GM23338 (cell line): ENCODE data around the gene ABCC5. TPM values are rescaled to one million over a fixed set of nuclear protein-coding genes. Genes with fewer than 3 reads are reported as not detected.

Experiments
- ATAC-seq: fragments of 200-7000 bp; cut with Tn5 transposase; 3 replicates; pipeline ENCODE4 v1.9.1; 2020
- DNase-seq: peaks from one replicate; pipeline ENCODE4 v3.0.0-alpha.2; 2015; ENCODE audit warnings: low spot score
- H2AFZ ChIP-seq: fragments of 200-600 bp; sonication (generic); 2 replicates; pipeline ENCODE4 v1.8.0; 2016; ENCODE audit warnings: antibody characterized with exemption, mild to moderate bottlenecking, moderate library complexity
- H3F3A ChIP-seq: fragments of 200-600 bp; sonication (generic); replicated peaks from 2 replicates; pipeline ENCODE4 v1.8.0; 2017; ENCODE audit warnings: antibody characterized with exemption, mixed run types, low read depth
- H3K27ac ChIP-seq: fragments of 200-600 bp; sonication (generic); 2 replicates; pipeline ENCODE4 v1.6.1; 2016; ENCODE audit warnings: low read depth
- H3K27me3 ChIP-seq: fragments of 200-600 bp; sonication (generic); 2 replicates; pipeline ENCODE4 v1.8.0; 2016; ENCODE audit warnings: mild to moderate bottlenecking, mixed run types, moderate library complexity; ENCODE audit not compliant: insufficient read depth
- H3K36me3 ChIP-seq: fragments of 200-600 bp; sonication (generic); 2 replicates; pipeline ENCODE4 v1.8.0; 2016; ENCODE audit warnings: mild to moderate bottlenecking; ENCODE audit not compliant: insufficient read depth
- H3K4me1 ChIP-seq: fragments of 200-600 bp; sonication (generic); 2 replicates; pipeline ENCODE4 v1.8.0; 2016; ENCODE audit warnings: mild to moderate bottlenecking, moderate library complexity; ENCODE audit not compliant: insufficient read depth
- H3K4me2 ChIP-seq: fragments of 200-600 bp; sonication (generic); 2 replicates; pipeline ENCODE4 v1.7.1; 2017; ENCODE audit warnings: mixed run types
- H3K4me3 ChIP-seq: fragments of 200-600 bp; sonication (generic); 2 replicates; pipeline ENCODE4 v1.6.1; 2016; ENCODE audit warnings: mixed run types
- H3K79me2 ChIP-seq: fragments of 200-600 bp; sonication (generic); replicated peaks from 2 replicates; pipeline ENCODE4 v1.8.0; 2017; ENCODE audit warnings: mild to moderate bottlenecking; ENCODE audit not compliant: insufficient read depth
- H3K9me2 ChIP-seq: fragments of 200-600 bp; sonication (generic); 2 replicates; pipeline ENCODE4 v1.8.0; 2017; ENCODE audit not compliant: insufficient read depth
- H4K20me1 ChIP-seq: fragments of 200-600 bp; sonication (generic); replicated peaks from 2 replicates; pipeline ENCODE4 v1.8.0; 2017; ENCODE audit warnings: mild to moderate bottlenecking; ENCODE audit not compliant: insufficient read depth
- H3K27ac Mint-ChIP-seq: 2 replicates; pipeline ENCODE4 v1.8.0; 2020; ENCODE audit warnings: inconsistent platforms, mild to moderate bottlenecking, moderate library complexity, mixed read lengths
- H3K27me3 Mint-ChIP-seq: 3 replicates; pipeline ENCODE4 v1.8.0; 2022; ENCODE audit warnings: low read depth, mild to moderate bottlenecking, moderate library complexity, mixed read lengths, inconsistent platforms; ENCODE audit not compliant: insufficient read depth, poor library complexity
- H3K36me3 Mint-ChIP-seq: 3 replicates; pipeline ENCODE4 v1.8.0; 2021; ENCODE audit warnings: low read depth, mild to moderate bottlenecking, inconsistent platforms, moderate library complexity, mixed read lengths
- H3K4me1 Mint-ChIP-seq: 3 replicates; pipeline ENCODE4 v1.8.0; 2020; ENCODE audit warnings: mild to moderate bottlenecking, inconsistent platforms, mixed read lengths
- H3K4me3 Mint-ChIP-seq: 3 replicates; pipeline ENCODE4 v1.8.0; 2021; ENCODE audit warnings: moderate library complexity, mild to moderate bottlenecking, inconsistent platforms, mixed read lengths
- H3K9me3 Mint-ChIP-seq: 3 replicates; pipeline ENCODE4 v1.8.0; 2020; ENCODE audit warnings: moderate library complexity, mild to moderate bottlenecking, inconsistent platforms, mixed read lengths
- JUNB ChIP-seq: IDR thresholded peaks from one replicate; pipeline ENCODE4 v1.6.1; 2016; ENCODE audit warnings: antibody characterized with exemption; ENCODE audit not compliant: unreplicated experiment
- STAT1 ChIP-seq: IDR thresholded peaks from one replicate; pipeline ENCODE4 v1.6.1; 2016; ENCODE audit warnings: antibody characterized with exemption; ENCODE audit not compliant: unreplicated experiment
- ZNF331 ChIP-seq: fragments of 250-450 bp; sonication (Bioruptor Pico); IDR thresholded peaks from 2 replicates; pipeline ENCODE4 v1.5.0; 2020; ENCODE audit warnings: low read depth, mild to moderate bottlenecking, moderate library complexity
- polyA plus RNA-seq: library from polyadenylated mRNA; unstranded; fragments of >200 nt; fragmentation: Nextera tagmentation; extraction: Ambion mirVana; gene quantifications from 2 replicates; pipeline ENCODE4 v1.2.1, GENCODE V29; 2016
- total RNA-seq: library from RNA; depleted of rRNA; stranded (reverse); fragments of >200 nt; shearing (Covaris generic); gene quantifications from 2 replicates; pipeline ENCODE4 v1.2.3, GENCODE V29; 2014
- TF ChIP-seq, protein P1 (sequence below): fragments of 250-450 bp; sonication (Bioruptor Pico); IDR thresholded peaks from 2 replicates; pipeline ENCODE4 v1.5.0; 2020; ENCODE audit warnings: mild to moderate bottlenecking, moderate library complexity
- TF ChIP-seq, protein P2 (sequence below), 2 experiments: fragments of 200-600 bp in 1 of 2; sonication (generic) in 1 of 2; conservative IDR thresholded peaks; 2 replicates each; pipeline versions ENCODE4 v1.5.1 to v1.6.1; 2016 to 2017; ENCODE audit warnings: antibody characterized with exemption in 2 of 2, low read depth in 2 of 2, mild to moderate bottlenecking in 2 of 2, moderate library complexity in 1 of 2
- TF ChIP-seq, protein P3 (sequence below): IDR thresholded peaks from 2 replicates; pipeline ENCODE4 v1.6.1; 2016; ENCODE audit warnings: antibody characterized with exemption

Gene ABCC5
- total and polyA plus RNA-seq, 2 experiments from 2014 or later: 14.0 to 39.9 TPM

- TF ChIP-seq, protein P1, sequence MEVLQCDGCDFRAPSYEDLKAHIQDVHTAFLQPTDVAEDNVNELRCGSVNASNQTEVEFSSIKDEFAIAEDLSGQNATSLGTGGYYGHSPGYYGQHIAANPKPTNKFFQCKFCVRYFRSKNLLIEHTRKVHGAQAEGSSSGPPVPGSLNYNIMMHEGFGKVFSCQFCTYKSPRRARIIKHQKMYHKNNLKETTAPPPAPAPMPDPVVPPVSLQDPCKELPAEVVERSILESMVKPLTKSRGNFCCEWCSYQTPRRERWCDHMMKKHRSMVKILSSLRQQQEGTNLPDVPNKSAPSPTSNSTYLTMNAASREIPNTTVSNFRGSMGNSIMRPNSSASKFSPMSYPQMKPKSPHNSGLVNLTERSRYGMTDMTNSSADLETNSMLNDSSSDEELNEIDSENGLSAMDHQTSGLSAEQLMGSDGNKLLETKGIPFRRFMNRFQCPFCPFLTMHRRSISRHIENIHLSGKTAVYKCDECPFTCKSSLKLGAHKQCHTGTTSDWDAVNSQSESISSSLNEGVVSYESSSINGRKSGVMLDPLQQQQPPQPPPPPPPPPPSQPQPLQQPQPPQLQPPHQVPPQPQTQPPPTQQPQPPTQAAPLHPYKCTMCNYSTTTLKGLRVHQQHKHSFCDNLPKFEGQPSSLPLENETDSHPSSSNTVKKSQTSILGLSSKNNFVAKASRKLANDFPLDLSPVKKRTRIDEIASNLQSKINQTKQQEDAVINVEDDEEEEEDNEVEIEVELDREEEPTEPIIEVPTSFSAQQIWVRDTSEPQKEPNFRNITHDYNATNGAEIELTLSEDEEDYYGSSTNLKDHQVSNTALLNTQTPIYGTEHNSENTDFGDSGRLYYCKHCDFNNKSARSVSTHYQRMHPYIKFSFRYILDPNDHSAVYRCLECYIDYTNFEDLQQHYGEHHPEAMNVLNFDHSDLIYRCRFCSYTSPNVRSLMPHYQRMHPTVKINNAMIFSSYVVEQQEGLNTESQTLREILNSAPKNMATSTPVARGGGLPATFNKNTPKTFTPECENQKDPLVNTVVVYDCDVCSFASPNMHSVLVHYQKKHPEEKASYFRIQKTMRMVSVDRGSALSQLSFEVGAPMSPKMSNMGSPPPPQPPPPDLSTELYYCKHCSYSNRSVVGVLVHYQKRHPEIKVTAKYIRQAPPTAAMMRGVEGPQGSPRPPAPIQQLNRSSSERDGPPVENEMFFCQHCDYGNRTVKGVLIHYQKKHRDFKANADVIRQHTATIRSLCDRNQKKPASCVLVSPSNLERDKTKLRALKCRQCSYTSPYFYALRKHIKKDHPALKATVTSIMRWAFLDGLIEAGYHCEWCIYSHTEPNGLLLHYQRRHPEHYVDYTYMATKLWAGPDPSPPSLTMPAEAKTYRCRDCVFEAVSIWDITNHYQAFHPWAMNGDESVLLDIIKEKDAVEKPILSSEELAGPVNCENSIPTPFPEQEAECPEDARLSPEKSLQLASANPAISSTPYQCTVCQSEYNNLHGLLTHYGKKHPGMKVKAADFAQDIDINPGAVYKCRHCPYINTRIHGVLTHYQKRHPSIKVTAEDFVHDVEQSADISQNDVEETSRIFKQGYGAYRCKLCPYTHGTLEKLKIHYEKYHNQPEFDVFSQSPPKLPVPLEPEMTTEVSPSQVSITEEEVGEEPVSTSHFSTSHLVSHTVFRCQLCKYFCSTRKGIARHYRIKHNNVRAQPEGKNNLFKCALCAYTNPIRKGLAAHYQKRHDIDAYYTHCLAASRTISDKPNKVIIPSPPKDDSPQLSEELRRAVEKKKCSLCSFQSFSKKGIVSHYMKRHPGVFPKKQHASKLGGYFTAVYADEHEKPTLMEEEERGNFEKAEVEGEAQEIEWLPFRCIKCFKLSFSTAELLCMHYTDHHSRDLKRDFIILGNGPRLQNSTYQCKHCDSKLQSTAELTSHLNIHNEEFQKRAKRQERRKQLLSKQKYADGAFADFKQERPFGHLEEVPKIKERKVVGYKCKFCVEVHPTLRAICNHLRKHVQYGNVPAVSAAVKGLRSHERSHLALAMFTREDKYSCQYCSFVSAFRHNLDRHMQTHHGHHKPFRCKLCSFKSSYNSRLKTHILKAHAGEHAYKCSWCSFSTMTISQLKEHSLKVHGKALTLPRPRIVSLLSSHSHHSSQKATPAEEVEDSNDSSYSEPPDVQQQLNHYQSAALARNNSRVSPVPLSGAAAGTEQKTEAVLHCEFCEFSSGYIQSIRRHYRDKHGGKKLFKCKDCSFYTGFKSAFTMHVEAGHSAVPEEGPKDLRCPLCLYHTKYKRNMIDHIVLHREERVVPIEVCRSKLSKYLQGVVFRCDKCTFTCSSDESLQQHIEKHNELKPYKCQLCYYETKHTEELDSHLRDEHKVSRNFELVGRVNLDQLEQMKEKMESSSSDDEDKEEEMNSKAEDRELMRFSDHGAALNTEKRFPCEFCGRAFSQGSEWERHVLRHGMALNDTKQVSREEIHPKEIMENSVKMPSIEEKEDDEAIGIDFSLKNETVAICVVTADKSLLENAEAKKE (CRISPR knock-in tag): no peak
Measured at GRCh38 chr3:183924956-183925355, 92.7 kb downstream of the ABCC5 start (continued).

DNA sequence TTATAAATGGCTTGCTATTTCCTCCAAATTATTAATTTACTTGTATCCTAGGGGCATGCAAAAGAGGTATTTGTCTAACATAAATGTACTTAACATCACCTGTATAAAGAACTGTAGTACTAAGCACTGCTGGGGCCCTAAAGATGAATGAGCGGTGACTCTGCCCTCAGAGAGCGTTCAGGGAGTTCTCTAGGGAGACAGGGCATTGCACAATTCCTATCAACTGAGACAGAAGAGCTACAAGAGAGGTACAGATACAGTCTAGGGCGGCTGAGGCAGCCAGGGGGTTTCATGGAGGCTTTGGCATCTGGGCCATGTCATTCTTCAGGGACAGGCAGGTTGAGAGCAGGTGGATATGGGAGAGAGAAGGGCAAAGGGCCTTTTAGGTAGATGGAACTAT lies 93.1 kb downstream of the ABCC5 start:
- H3K27me3 Mint-ChIP-seq: peaks cover 4% of the 10 kb centered on the region
- H3K9me3 Mint-ChIP-seq: no peaks in the 10 kb centered on the region
- H3K36me3 Mint-ChIP-seq: peaks cover 38% of the 10 kb centered on the region
- Histone ChIP-seq H3K4me1 (no peaks in the 10 kb centered on the region), H4K20me1 (peaks cover 5% of the 10 kb centered on the region; the same call in 1 of the 2 replicates), H3K36me3 (peaks cover 9% of the 10 kb centered on the region; the same call in 1 of the 2 replicates), H3K27ac (no peak overlapping the region), H3F3A (no peaks in the 10 kb centered on the region), H3K27me3 (no peaks in the 10 kb centered on the region), H3K4me3 (no peak overlapping the region), H2AFZ (no peak overlapping the region), H3K9me2 (no peaks in the 10 kb centered on the region), H3K4me2 (no peak overlapping the region), H3K79me2 (no peaks in the 10 kb centered on the region)
- no peak for ATAC-seq
- no peak overlapping the region for H3K4me3 Mint-ChIP-seq
- TF ChIP-seq, protein P2, sequence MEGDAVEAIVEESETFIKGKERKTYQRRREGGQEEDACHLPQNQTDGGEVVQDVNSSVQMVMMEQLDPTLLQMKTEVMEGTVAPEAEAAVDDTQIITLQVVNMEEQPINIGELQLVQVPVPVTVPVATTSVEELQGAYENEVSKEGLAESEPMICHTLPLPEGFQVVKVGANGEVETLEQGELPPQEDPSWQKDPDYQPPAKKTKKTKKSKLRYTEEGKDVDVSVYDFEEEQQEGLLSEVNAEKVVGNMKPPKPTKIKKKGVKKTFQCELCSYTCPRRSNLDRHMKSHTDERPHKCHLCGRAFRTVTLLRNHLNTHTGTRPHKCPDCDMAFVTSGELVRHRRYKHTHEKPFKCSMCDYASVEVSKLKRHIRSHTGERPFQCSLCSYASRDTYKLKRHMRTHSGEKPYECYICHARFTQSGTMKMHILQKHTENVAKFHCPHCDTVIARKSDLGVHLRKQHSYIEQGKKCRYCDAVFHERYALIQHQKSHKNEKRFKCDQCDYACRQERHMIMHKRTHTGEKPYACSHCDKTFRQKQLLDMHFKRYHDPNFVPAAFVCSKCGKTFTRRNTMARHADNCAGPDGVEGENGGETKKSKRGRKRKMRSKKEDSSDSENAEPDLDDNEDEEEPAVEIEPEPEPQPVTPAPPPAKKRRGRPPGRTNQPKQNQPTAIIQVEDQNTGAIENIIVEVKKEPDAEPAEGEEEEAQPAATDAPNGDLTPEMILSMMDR (conservative IDR thresholded peaks at IDR 0.05; ENCODE audit: low read depth in 2 of 2): no peak
- no peak for TF ChIP-seq ZNF331 (CRISPR knock-in tag)
- TF ChIP-seq STAT1: no peak
- TF ChIP-seq, protein P3, sequence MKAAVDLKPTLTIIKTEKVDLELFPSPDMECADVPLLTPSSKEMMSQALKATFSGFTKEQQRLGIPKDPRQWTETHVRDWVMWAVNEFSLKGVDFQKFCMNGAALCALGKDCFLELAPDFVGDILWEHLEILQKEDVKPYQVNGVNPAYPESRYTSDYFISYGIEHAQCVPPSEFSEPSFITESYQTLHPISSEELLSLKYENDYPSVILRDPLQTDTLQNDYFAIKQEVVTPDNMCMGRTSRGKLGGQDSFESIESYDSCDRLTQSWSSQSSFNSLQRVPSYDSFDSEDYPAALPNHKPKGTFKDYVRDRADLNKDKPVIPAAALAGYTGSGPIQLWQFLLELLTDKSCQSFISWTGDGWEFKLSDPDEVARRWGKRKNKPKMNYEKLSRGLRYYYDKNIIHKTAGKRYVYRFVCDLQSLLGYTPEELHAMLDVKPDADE: no peak
- no peak for TF ChIP-seq JUNB
- H3K27ac Mint-ChIP-seq: no peak overlapping the region
- H3K4me1 Mint-ChIP-seq: no peaks in the 10 kb centered on the region
- no peak for DNase-seq
